ENCODE measurements around the gene FBRSL1.

DNA sequence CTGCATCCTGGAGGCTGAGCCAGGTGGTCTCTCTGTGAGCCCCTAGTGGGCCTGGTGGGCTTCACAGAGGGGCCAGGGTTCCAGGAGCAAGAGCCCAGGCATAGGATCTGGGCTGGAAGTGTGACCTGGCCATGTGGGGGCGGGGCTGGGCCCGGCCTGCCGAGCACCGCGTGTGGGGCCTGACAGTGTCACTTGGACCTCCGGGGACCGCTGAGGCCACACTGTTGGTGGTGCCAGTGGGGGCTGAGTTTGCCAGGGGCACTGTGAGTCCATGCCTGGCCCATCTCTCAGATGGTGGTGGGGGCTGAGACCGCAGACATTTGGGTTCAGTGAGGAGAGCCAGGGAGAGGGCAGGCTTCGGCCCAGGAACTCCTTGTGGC is 5.2 kb downstream of the FBRSL1 start:
- TF ChIP-seq, protein P1, sequence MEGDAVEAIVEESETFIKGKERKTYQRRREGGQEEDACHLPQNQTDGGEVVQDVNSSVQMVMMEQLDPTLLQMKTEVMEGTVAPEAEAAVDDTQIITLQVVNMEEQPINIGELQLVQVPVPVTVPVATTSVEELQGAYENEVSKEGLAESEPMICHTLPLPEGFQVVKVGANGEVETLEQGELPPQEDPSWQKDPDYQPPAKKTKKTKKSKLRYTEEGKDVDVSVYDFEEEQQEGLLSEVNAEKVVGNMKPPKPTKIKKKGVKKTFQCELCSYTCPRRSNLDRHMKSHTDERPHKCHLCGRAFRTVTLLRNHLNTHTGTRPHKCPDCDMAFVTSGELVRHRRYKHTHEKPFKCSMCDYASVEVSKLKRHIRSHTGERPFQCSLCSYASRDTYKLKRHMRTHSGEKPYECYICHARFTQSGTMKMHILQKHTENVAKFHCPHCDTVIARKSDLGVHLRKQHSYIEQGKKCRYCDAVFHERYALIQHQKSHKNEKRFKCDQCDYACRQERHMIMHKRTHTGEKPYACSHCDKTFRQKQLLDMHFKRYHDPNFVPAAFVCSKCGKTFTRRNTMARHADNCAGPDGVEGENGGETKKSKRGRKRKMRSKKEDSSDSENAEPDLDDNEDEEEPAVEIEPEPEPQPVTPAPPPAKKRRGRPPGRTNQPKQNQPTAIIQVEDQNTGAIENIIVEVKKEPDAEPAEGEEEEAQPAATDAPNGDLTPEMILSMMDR (IDR thresholded peaks at IDR 0.05): no peak
- TF ChIP-seq POLR2A (IDR thresholded peaks at IDR 0.05): no peak
